Measurements from ENCODE around the gene ZDHHC1.

DNA sequence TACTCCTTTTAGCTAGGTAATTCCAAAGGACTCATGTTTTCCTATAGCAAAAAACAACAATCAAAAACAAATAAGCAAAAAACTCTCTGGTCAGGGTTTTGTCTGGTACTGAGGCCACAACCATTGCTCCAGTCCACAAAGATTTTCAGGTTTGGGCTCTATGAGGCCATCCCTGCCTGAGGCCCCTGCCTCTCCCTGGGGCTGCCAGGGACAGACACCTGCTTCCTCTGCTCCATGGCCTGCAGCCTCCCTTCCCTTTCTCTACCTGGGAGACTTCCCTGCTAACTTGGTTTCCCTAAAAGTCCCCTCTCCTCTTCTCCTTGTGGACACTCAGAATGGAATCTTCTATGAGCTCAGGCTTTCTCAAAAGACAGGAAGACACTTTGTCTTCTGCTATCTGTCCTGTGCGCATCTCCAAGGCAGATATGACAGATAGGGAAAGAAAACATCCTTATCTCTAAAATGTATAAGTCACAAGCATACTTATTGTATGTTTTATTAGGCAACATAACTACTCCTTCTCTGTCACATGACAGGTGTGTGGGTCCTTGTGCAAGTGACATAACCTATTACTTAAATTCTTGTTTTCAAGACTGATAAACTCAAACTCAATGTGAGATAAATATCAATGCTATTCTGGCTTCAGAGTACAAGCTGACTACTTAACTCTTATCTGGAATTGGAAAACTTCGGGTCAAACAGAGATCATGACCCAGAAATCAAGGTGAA, 1.2 kb upstream of the ZDHHC1 start:
- no peak for TF ChIP-seq EZH2 (conservative IDR thresholded peaks at IDR 0.05; ENCODE audit: low read depth, low read length)
- TF ChIP-seq, protein P1, sequence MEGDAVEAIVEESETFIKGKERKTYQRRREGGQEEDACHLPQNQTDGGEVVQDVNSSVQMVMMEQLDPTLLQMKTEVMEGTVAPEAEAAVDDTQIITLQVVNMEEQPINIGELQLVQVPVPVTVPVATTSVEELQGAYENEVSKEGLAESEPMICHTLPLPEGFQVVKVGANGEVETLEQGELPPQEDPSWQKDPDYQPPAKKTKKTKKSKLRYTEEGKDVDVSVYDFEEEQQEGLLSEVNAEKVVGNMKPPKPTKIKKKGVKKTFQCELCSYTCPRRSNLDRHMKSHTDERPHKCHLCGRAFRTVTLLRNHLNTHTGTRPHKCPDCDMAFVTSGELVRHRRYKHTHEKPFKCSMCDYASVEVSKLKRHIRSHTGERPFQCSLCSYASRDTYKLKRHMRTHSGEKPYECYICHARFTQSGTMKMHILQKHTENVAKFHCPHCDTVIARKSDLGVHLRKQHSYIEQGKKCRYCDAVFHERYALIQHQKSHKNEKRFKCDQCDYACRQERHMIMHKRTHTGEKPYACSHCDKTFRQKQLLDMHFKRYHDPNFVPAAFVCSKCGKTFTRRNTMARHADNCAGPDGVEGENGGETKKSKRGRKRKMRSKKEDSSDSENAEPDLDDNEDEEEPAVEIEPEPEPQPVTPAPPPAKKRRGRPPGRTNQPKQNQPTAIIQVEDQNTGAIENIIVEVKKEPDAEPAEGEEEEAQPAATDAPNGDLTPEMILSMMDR (CRISPR knock-in tag; IDR thresholded peaks at IDR 0.05): no peak

Measured in HepG2 (cell line).